Measurements from ENCODE around the gene SYT1. TPM values are rescaled to one million over a fixed set of nuclear protein-coding genes. Genes with fewer than 3 reads are reported as not detected.

SYT1 gene
- total RNA-seq, 1 experiment from 2014 or later, result 44.9 TPM

DNA sequence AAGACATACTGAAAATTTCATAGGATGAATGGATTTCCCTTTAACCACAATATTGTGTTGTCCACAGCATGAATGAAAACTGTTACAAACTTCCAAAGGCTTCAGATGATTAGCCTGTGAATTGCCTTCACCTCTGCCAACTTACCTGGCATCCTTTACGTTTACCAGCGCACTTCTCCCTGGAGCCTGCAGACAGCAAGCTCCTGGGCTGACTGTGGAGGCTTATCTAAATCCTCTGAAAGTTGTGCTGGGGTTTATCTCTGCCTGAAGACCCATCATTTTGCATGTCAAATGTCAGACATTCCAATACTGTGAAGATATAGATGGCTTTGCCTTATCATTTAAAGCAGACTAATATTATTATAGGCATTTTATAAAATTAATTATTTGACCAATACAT, 403.0 kb downstream of the SYT1 start:
- intact Hi-C loops (cut with micrococcal nuclease), result no loop called here
- Histone ChIP-seq H3K27ac (ENCODE audit: low read depth, low read length) (no peak overlapping the region), H3K9ac (ENCODE audit: low read length) (no peak overlapping the region), H3K9me2 (ENCODE audit: insufficient read depth) (no peaks in the 10 kb centered on the region), H3K4me2 (ENCODE audit: low read length) (no peak overlapping the region), H4K20me1 (ENCODE audit: insufficient read depth) (no peaks in the 10 kb centered on the region), H3K4me3 (replicated peaks in 1 of 2; ENCODE audit: low read depth in 1 of 2, low read length in 2 of 2) (no peak overlapping the region), H2AFZ (ENCODE audit: low read depth, low read length, poor library complexity, severe bottlenecking) (no peak overlapping the region), H3K36me3 (ENCODE audit: control insufficient read depth in 1 of 2, insufficient read depth in 2 of 2, low read length in 2 of 2) (no peaks in the 10 kb centered on the region), H3K4me1 (ENCODE audit: control insufficient read depth in 1 of 2, insufficient read depth in 2 of 2, low read length in 2 of 2) (no peaks in the 10 kb centered on the region; a peak in 1 of 4 replicates), H3K27me3 (ENCODE audit: insufficient read depth, low read length) (no peaks in the 10 kb centered on the region), H3K79me2 (ENCODE audit: insufficient read depth, low read length) (no peaks in the 10 kb centered on the region), H3K9me3 (ENCODE audit: control insufficient read depth in 1 of 2, insufficient read depth in 1 of 2, low read depth in 1 of 2, low read length in 2 of 2) (no peaks in the 10 kb centered on the region)
- ChIA-PET RAD21 (ENCODE audit: low non-redundant PET in 1 of 2, low total read pairs in 2 of 2, uncharacterized antibody in 2 of 2, unreplicated experiment in 2 of 2) (no interaction called here), CTCF (no interaction called here), POLR2A (no interaction called here)
- ATAC-seq (no peak), DNase-seq (ENCODE audit: low read depth, low spot score) (no peak)
- TF ChIP-seq RAD21 (IDR thresholded peaks at IDR 0.05; ENCODE audit: low read depth), result no peak
- no peak for TF ChIP-seq JUND (IDR thresholded peaks at IDR 0.05)
- no peak for TF ChIP-seq SRF (IDR thresholded peaks at IDR 0.05; ENCODE audit: low read depth)
- TF ChIP-seq, protein P1, sequence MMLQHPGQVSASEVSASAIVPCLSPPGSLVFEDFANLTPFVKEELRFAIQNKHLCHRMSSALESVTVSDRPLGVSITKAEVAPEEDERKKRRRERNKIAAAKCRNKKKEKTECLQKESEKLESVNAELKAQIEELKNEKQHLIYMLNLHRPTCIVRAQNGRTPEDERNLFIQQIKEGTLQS (IDR thresholded peaks at IDR 0.05), result no peak
- TF ChIP-seq ZFX (IDR thresholded peaks at IDR 0.05), result no peak
- no peak for TF ChIP-seq FOSL1 (IDR thresholded peaks at IDR 0.05; ENCODE audit: low read depth)
- TF ChIP-seq, protein P2, sequence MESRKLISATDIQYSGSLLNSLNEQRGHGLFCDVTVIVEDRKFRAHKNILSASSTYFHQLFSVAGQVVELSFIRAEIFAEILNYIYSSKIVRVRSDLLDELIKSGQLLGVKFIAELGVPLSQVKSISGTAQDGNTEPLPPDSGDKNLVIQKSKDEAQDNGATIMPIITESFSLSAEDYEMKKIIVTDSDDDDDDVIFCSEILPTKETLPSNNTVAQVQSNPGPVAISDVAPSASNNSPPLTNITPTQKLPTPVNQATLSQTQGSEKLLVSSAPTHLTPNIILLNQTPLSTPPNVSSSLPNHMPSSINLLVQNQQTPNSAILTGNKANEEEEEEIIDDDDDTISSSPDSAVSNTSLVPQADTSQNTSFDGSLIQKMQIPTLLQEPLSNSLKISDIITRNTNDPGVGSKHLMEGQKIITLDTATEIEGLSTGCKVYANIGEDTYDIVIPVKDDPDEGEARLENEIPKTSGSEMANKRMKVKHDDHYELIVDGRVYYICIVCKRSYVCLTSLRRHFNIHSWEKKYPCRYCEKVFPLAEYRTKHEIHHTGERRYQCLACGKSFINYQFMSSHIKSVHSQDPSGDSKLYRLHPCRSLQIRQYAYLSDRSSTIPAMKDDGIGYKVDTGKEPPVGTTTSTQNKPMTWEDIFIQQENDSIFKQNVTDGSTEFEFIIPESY (IDR thresholded peaks at IDR 0.05; ENCODE audit: extremely low read depth, insufficient replicate concordance, low read length), result no peak
- TF ChIP-seq, protein P3, sequence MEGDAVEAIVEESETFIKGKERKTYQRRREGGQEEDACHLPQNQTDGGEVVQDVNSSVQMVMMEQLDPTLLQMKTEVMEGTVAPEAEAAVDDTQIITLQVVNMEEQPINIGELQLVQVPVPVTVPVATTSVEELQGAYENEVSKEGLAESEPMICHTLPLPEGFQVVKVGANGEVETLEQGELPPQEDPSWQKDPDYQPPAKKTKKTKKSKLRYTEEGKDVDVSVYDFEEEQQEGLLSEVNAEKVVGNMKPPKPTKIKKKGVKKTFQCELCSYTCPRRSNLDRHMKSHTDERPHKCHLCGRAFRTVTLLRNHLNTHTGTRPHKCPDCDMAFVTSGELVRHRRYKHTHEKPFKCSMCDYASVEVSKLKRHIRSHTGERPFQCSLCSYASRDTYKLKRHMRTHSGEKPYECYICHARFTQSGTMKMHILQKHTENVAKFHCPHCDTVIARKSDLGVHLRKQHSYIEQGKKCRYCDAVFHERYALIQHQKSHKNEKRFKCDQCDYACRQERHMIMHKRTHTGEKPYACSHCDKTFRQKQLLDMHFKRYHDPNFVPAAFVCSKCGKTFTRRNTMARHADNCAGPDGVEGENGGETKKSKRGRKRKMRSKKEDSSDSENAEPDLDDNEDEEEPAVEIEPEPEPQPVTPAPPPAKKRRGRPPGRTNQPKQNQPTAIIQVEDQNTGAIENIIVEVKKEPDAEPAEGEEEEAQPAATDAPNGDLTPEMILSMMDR (IDR thresholded peaks at IDR 0.05 in 2 of 3, conservative IDR thresholded peaks at IDR 0.05 in 1 of 3; ENCODE audit: borderline replicate concordance in 1 of 3, insufficient read depth in 1 of 3, low read depth in 2 of 3, low read length in 2 of 3), result no peak
- no peak for TF ChIP-seq EZH2phosphoT487 (IDR thresholded peaks at IDR 0.05; ENCODE audit: borderline replicate concordance)
- TF ChIP-seq CEBPB (IDR thresholded peaks at IDR 0.05; ENCODE audit: low read depth), result no peak
- TF ChIP-seq, protein P4, sequence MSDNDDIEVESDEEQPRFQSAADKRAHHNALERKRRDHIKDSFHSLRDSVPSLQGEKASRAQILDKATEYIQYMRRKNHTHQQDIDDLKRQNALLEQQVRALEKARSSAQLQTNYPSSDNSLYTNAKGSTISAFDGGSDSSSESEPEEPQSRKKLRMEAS (IDR thresholded peaks at IDR 0.05), result no peak
- no peak for TF ChIP-seq YY1 (IDR thresholded peaks at IDR 0.05; ENCODE audit: extremely low read depth, insufficient replicate concordance, low read depth, low read length)
- TF ChIP-seq POLR2A (IDR thresholded peaks at IDR 0.05; ENCODE audit: borderline replicate concordance, extremely low read depth, insufficient read depth, insufficient read length), result no peak
- TF ChIP-seq CBX3 (IDR thresholded peaks at IDR 0.05; ENCODE audit: low read depth), result no peak
- TF ChIP-seq SIN3A (IDR thresholded peaks at IDR 0.05; ENCODE audit: low read depth), result no peak
- TF ChIP-seq SP1 (IDR thresholded peaks at IDR 0.05; ENCODE audit: low read depth), result no peak
- TF ChIP-seq EZH2 (IDR thresholded peaks at IDR 0.05), result no peak
- no peak for TF ChIP-seq ZNF274 (IDR thresholded peaks at IDR 0.05; ENCODE audit: low read depth, low read length)
- no peak for TF ChIP-seq ELF1 (IDR thresholded peaks at IDR 0.05; ENCODE audit: borderline replicate concordance, low read depth)
- TF ChIP-seq TCF7L2 (IDR thresholded peaks at IDR 0.05; ENCODE audit: borderline replicate concordance, extremely low read depth, insufficient read depth, insufficient read length), result no peak
- BruUV-seq (replicated peaks), result no TSS peak

Data from HCT116 (cell line).